ENCODE data around the gene MTHFD2.
"Not testable (repeated sequence)": the region's sequence is repeated elsewhere in the genome, so short reads cannot be mapped to it uniquely, and the experiment has no call there.

Gene MTHFD2

DNA sequence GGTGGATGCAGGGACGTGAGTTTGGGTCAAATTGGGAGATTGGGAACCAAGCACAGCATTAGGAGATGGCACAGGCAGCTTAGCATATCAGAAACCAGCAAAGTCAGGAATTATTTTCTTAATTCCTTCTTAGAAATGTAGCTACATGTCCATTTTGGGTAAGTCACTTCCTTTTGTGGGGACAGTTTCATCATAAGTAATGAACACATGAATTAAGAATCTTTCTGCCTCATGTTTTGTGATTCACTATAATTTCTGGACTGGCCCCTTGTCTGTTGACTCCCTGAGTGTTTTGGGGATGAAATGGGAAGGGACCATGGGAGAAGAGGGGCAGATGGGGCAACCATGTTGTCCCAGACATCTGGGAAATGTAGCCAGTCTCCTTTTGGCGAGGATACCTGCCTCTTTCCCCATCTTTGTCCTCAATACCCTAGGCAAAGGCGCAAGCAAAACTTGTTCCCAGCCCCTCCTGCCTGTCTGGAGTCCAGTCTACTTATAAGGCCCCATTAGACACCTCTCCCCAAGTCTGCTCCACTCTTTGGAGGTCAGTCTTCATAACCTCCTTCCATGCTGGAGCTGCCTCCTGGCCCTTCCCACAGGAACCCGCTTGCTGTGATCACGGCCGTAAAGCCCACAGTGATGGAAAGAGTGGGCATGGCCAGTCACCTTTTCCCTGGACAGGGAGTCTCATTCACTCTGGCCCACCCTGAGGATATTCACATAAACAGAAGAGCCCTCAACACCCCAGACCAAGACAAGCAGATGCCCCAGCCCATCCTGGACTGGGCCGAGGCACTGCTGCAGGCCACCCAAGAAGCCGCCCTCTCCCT is 25.7 kb downstream of the MTHFD2 start:
- no peak for TF ChIP-seq JUND (IDR thresholded peaks at IDR 0.05; ENCODE audit: low read depth)
- in situ Hi-C loops (cut with HindIII; ENCODE audit: low pct_unique_long_range_greater_than_20kb, low sequenced_read_pairs), result no loop called here
- no peak for DNase-seq (ENCODE audit: low read depth in 1 of 2, low spot score in 1 of 2)

DNA sequence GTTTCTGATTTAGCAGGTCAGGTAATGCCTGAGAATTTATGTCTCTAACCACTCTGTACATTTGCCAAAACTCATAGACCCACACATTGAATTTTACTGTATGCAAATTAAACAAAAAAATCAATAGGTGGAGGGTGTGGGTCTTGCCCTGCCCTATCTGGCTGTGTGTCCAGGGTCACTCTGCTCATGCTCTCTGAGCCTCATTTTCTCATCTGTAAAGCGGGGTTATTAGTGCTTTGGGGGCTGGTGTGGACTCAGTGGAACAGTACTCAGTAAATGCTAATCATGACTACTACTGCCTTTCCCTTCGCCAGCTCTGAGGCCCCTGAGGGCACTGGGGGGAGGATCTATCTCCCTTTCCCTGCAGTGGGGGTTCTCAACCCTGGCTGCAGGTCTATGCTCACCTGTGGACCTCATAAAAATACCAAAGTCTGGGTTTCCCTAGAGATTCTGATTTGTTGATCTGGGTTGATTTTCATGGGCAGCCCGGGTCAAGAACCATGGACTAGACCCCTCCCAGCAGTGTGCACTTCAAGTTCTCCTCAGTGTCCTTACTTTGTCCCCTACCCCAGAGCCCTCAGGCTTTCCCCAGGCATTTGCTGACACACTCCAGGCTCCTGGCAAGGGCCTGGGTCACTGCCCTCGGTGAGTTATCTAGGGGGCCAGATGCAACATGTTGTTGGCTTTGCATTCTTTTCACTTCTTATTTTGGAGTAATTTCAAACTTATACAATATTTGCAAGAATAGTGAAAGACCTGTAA is 27.5 kb downstream of the MTHFD2 start:
- no peak for TF ChIP-seq JUND (IDR thresholded peaks at IDR 0.05; ENCODE audit: low read depth)
- no peak for DNase-seq (ENCODE audit: low read depth in 1 of 2, low spot score in 1 of 2)
- in situ Hi-C loops (cut with HindIII; ENCODE audit: low pct_unique_long_range_greater_than_20kb, low sequenced_read_pairs), result no loop called here

DNA sequence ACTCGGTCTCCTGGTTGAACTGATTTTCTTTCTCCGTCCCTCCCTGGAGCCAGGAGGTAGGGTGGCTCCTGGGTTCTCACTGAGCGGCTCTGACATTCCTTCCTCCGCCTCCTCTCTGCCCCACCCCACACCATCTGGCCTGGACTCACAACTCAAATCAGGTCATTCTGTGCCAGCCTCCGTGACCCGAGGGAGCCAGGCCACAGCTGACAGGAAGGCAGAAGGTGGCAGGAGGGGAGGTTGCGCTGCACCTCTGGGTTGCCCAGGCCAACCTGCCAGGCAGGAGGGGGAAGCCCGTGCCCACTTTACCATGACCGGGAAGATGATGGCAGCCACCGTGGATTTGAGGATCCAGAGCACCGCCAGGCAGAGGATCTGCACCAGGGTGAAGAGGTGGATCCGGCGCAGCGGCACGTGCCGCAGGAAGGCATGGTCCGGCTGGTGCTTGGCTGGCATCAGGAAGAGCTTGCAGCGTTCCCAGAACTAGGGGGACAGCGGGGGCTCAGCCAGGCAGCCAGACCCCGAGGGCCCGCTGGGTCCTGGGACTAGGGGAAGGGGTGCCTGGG is 28.3 kb downstream of the MTHFD2 start:
- in situ Hi-C loops (cut with HindIII; ENCODE audit: low pct_unique_long_range_greater_than_20kb, low sequenced_read_pairs), result no loop called here
- DNase-seq (ENCODE audit: low read depth in 1 of 2, low spot score in 1 of 2), result no peak
- no peak for TF ChIP-seq JUND (IDR thresholded peaks at IDR 0.05; ENCODE audit: low read depth)

DNA sequence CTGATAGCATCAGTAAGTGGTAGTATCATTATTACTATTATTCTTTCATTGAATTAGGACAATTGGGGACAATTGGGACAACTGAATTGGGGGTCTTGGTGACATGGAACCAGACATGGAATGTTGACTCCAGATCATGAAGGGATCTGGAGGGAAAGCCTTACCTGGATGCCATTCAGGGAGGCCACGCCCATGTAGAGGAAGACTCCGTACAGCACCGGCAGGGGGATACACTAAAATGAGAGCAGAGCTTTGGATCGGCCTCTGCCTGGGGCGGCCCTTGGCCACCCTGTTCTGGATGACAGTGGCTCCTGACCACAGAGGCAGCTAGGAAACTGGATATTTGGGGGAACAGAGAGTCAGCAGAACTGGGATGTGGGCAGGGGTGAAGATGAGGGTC is 29.2 kb downstream of the MTHFD2 start:
- TF ChIP-seq JUND (IDR thresholded peaks at IDR 0.05; ENCODE audit: low read depth), result no peak
- DNase-seq (ENCODE audit: low read depth in 1 of 2, low spot score in 1 of 2), result no peak
- in situ Hi-C loops (cut with HindIII; ENCODE audit: low pct_unique_long_range_greater_than_20kb, low sequenced_read_pairs), result no loop called here

GRCh38 chr2:74228772-74229171 is 30.4 kb downstream of the MTHFD2 start:
- no peak for TF ChIP-seq JUND (IDR thresholded peaks at IDR 0.05; ENCODE audit: low read depth)
- in situ Hi-C loops (cut with HindIII; ENCODE audit: low pct_unique_long_range_greater_than_20kb, low sequenced_read_pairs), result no loop called here
- DNase-seq (ENCODE audit: low read depth in 1 of 2, low spot score in 1 of 2), result no peak

GRCh38 chr2:74229865-74230264 is 31.4 kb downstream of the MTHFD2 start:
- DNase-seq (ENCODE audit: low read depth in 1 of 2, low spot score in 1 of 2); in situ Hi-C loops (cut with HindIII; ENCODE audit: low pct_unique_long_range_greater_than_20kb, low sequenced_read_pairs): not testable (repeated sequence)

DNA sequence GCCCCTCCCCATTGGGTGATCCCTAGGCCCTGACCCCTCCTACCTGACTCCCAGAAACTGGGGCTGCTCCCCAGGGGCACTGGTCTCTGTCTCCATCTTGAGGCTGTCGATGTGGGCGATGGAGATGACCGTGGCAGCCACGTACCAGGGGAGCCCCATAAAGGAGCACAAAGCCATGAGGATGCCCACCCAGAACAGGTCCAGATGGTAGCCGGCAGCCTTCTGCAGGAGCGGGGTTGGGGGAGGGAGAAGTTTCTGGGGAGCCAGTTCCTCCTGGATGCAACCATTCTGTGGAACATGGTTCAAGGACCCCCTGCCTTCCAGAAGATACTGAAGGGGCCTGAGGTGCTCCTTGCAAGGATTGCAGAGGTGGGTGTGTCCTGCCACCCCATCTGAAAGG is 34.0 kb downstream of the MTHFD2 start:
- no peak for DNase-seq (ENCODE audit: low read depth in 1 of 2, low spot score in 1 of 2)
- TF ChIP-seq JUND (IDR thresholded peaks at IDR 0.05; ENCODE audit: low read depth), result no peak
- in situ Hi-C loops (cut with HindIII; ENCODE audit: low pct_unique_long_range_greater_than_20kb, low sequenced_read_pairs), result no loop called here

DNA sequence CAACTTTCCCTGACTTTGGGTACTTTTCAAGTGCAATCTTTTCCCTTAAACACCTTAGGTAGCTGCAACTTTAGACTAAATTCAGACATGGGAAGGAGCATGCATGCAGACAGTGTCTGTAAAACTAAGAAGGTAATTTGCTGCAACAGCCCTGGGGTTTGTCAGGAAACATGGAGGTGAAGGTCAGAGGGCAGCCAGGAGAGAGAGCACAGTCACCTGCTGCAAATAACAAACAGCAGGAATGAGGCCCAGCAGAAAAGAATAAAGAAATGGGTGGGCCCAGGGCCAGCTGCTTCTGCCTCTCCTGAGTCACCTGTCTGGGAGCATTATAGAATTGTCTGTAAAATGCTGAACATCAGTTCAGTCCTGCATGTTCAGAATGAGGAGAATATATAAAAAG is 35.2 kb downstream of the MTHFD2 start:
- no peak for DNase-seq (ENCODE audit: low read depth in 1 of 2, low spot score in 1 of 2)
- in situ Hi-C loops (cut with HindIII; ENCODE audit: low pct_unique_long_range_greater_than_20kb, low sequenced_read_pairs), result no loop called here
- no peak for TF ChIP-seq JUND (IDR thresholded peaks at IDR 0.05; ENCODE audit: low read depth)

GRCh38 chr2:74235041-74235440 is 36.6 kb downstream of the MTHFD2 start:
- no peak for TF ChIP-seq JUND (IDR thresholded peaks at IDR 0.05; ENCODE audit: low read depth)
- in situ Hi-C loops (cut with HindIII; ENCODE audit: low pct_unique_long_range_greater_than_20kb, low sequenced_read_pairs), result no loop called here
- no peak for DNase-seq (ENCODE audit: low read depth in 1 of 2, low spot score in 1 of 2)

DNA sequence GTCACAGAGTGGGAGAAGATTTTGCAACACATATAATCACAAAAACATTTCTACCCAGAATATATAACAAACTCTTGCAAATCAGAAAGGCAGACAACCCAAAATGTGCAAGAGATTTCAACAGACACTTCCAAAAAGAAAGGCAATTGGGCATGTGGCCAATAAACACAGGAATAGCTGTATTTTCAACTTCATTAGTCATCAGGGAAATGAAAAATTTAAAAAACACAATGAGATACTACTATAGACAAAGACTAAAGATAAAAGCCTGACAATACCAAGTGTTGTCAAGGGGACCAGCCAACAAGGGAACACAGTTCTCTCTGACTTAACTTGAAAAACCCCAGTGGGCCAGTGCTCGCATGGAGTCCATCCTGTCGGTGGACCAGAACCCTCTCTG is 40.5 kb downstream of the MTHFD2 start:
- TF ChIP-seq JUND (IDR thresholded peaks at IDR 0.05; ENCODE audit: low read depth), result no peak
- in situ Hi-C loops (cut with HindIII; ENCODE audit: low pct_unique_long_range_greater_than_20kb, low sequenced_read_pairs), result no loop called here
- no peak for DNase-seq (ENCODE audit: low read depth in 1 of 2, low spot score in 1 of 2)

DNA sequence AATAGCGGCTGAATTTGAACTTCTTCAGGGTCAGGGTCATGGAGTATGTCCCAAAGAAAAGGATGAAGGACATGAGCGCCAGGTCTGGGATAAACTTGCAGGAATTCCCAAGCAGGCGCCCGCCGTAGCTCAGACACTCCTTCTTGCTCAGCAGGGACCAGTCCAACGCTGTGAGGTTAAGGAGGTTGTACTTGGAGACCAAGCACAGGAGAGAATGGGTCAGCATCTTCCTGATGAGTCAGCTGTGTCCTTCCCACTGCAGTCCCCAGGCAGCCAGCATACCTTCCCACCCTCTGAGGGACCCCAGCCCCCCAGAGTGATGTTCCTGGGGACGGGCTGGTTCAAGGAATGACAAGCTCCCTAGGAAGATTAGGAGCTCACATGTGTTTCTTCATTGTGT is 40.9 kb downstream of the MTHFD2 start:
- no peak for TF ChIP-seq JUND (IDR thresholded peaks at IDR 0.05; ENCODE audit: low read depth)
- no peak for DNase-seq (ENCODE audit: low read depth in 1 of 2, low spot score in 1 of 2)
- in situ Hi-C loops (cut with HindIII; ENCODE audit: low pct_unique_long_range_greater_than_20kb, low sequenced_read_pairs), result no loop called here

GRCh38 chr2:74242354-74243071 is 44.1 kb downstream of the MTHFD2 start:
- in situ Hi-C loops (cut with HindIII; ENCODE audit: low pct_unique_long_range_greater_than_20kb, low sequenced_read_pairs), result no loop called here
- no peak for TF ChIP-seq JUND (IDR thresholded peaks at IDR 0.05; ENCODE audit: low read depth)
- no peak for DNase-seq (ENCODE audit: low read depth in 1 of 2, low spot score in 1 of 2)
